Prostate gland (tissue), 2 donors: ENCODE measurements around the gene ENTPD8. TPM values are rescaled to one million over a fixed set of nuclear protein-coding genes. Genes with fewer than 3 reads are reported as not detected.
"Not testable (repeated sequence)": the region's sequence is repeated elsewhere in the genome, so short reads cannot be mapped to it uniquely, and the experiment has no call there.

ENCODE experiments used
- DNase-seq: peaks from one replicate; pipeline ENCODE4 v3.0.0-alpha.2; 2019; ENCODE audit warnings: low spot score
- H3K27ac ChIP-seq, 2 donors: fragments of 200-600 bp; sonication (generic); 2 replicates each; pipeline ENCODE4 v1.5.1; 2017 to 2019
- H3K27me3 ChIP-seq: fragments of 200-600 bp; sonication (generic); replicated peaks from 2 replicates; pipeline ENCODE4 v1.5.1; 2019; ENCODE audit not compliant: insufficient read depth
- H3K36me3 ChIP-seq, 2 donors: fragments of 200-600 bp; sonication (generic); 1 replicate in 1 of 2; 2 replicates in 1 of 2; pipeline versions ENCODE4 v1.5.1 to v1.8.1; 2017 to 2019
- H3K4me1 ChIP-seq: fragments of 200-600 bp; sonication (generic); replicated peaks from 2 replicates; pipeline ENCODE4 v1.5.1; 2019
- H3K4me3 ChIP-seq, 2 donors: fragments of 200-600 bp; sonication (generic); 2 replicates each; pipeline ENCODE4 v1.5.1; 2017 to 2019
- H3K9me3 ChIP-seq: fragments of 200-600 bp; sonication (generic); 2 replicates; pipeline ENCODE4 v1.5.1; 2017
- POLR2A ChIP-seq: fragments of 450-650 bp; IDR thresholded peaks from one replicate; pipeline ENCODE4 v1.6.1; 2016; ENCODE audit warnings: antibody characterized with exemption, mild to moderate bottlenecking
- POLR2AphosphoS5 ChIP-seq: sonication (generic); formaldehyde crosslinking; IDR thresholded peaks from one replicate; pipeline ENCODE4 v1.6.1; 2017; ENCODE audit warnings: antibody characterized with exemption
- WGBS: methylation state at CpG from one replicate; pipeline ENCODE4 v1.1.5; 2018; 5-methylcytosine and 5-hydroxymethylcytosine counted together
- intact Hi-C: fragments of 100-400 bp; cut with DNase I; formaldehyde crosslinking; loops from one replicate; pipeline ENCODE4 v1.14.2; 2022
- microRNA-seq: library from miRNA; unstranded; fragments of <30 nt; microRNA quantifications from one replicate; pipeline ENCODE4, GENCODE V29; 2016
- total RNA-seq, 2 donors: library from RNA; depleted of rRNA; stranded (reverse); fragments of >200 nt; gene quantifications; one replicate each; pipeline ENCODE4 v1.1.0, GENCODE V29; 2016
- TF ChIP-seq, protein P1 (sequence below), 4 experiments: fragments of 200-600 bp in 2 of 4; fragments of 450-650 bp in 2 of 4; sonication (generic) in 2 of 4; IDR thresholded peaks; 1 replicate in 3 of 4; 2 replicates in 1 of 4; pipeline ENCODE4 v1.5.1; 2016 to 2019; ENCODE audit warnings: antibody characterized with exemption in 4 of 4, mild to moderate bottlenecking in 2 of 4, moderate library complexity in 2 of 4

ENTPD8 gene
- total RNA-seq, 2 donors from 2014 or later, result 1.8 TPM

DNA sequence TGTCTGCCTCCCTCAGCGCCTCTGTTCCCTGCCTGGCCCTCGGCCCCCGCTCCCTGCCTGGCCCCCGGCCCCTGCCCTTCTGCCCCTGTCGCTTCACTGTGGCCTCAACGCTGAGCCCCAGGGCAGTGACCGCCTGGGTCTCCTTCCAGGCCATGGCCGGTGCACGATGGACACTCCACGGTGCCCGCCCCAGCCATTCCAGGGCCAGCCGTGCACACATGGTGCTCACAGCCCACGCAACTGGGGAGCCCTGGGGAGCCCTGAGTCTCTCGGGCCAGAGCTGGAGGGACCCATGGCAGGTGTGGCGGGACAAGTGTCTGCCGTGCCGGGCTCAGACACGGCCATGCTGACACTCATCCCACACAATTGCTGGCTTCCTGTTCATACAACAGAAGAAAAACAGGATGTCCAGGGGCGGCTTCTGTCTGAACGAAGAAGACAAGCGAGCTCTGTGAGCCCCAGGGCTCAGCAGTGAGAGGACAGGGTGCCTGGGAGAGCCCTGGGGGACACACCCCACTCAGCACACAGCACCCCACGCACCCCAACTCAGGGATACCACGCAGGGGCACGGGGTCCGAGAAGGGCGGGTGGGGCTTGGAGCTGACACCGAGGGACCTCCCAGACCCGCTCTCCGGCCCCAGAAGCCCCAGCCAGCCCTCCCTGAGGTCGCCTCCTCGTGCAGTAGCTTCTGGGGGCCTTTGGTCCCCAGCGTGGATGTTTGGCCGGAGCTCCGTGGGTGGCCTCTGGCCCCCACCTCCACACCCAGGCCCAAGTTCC is 53.9 kb downstream of the ENTPD8 start:
- H3K4me1 ChIP-seq, result no peaks in the 10 kb centered on the region
- TF ChIP-seq, protein P1, sequence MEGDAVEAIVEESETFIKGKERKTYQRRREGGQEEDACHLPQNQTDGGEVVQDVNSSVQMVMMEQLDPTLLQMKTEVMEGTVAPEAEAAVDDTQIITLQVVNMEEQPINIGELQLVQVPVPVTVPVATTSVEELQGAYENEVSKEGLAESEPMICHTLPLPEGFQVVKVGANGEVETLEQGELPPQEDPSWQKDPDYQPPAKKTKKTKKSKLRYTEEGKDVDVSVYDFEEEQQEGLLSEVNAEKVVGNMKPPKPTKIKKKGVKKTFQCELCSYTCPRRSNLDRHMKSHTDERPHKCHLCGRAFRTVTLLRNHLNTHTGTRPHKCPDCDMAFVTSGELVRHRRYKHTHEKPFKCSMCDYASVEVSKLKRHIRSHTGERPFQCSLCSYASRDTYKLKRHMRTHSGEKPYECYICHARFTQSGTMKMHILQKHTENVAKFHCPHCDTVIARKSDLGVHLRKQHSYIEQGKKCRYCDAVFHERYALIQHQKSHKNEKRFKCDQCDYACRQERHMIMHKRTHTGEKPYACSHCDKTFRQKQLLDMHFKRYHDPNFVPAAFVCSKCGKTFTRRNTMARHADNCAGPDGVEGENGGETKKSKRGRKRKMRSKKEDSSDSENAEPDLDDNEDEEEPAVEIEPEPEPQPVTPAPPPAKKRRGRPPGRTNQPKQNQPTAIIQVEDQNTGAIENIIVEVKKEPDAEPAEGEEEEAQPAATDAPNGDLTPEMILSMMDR (IDR thresholded peaks at IDR 0.05), result no peak
- TF ChIP-seq POLR2A (no peak), POLR2AphosphoS5 (no peak)
- WGBS, result 84% methylated on average over 31 of the region's 34 CpGs
- intact Hi-C loops, result no loop called here
- H3K36me3 ChIP-seq, result no peaks in the 10 kb centered on the region
- H3K9me3 ChIP-seq, result no peaks in the 10 kb centered on the region
- no peaks in the 10 kb centered on the region for H3K27me3 ChIP-seq
- no peak for DNase-seq
- no peak overlapping the region for H3K27ac ChIP-seq
- H3K4me3 ChIP-seq, result no peak overlapping the region

DNA sequence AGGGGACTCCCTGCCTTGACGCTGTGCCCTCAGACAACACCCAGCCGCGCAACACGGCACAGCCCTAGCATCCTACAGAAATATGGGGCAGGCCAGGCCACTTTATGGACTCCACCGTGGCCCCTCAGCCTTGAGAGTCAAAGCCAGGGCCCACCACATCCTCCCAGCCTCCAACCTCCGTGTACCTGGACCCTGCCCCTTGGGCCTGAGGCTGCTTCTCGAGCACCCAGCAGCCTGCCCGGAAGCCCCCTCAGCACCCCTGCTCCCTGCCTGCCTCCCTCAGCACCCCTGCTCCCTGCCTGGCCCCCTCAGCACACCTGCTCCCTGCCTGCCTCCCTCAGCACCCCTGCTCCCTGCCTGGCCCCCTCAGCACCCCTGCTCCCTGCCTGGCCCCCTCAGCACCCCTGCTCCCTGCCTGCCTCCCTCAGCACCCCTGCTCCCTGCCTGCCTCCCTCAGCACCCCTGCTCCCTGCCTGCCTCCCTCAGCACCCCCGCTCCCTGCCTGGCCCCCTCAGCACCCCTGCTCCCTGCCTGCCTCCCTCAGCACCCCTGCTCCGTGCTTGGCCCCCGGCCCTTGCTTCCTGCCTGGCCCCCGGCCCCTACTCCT is 54.5 kb downstream of the ENTPD8 start:
- H3K27ac ChIP-seq, H3K4me3 ChIP-seq, DNase-seq, H3K4me1 ChIP-seq, intact Hi-C loops, H3K27me3 ChIP-seq, H3K36me3 ChIP-seq, H3K9me3 ChIP-seq: not testable (repeated sequence)
- WGBS, result 80% methylated on average over 12 of the region's 12 CpGs

DNA sequence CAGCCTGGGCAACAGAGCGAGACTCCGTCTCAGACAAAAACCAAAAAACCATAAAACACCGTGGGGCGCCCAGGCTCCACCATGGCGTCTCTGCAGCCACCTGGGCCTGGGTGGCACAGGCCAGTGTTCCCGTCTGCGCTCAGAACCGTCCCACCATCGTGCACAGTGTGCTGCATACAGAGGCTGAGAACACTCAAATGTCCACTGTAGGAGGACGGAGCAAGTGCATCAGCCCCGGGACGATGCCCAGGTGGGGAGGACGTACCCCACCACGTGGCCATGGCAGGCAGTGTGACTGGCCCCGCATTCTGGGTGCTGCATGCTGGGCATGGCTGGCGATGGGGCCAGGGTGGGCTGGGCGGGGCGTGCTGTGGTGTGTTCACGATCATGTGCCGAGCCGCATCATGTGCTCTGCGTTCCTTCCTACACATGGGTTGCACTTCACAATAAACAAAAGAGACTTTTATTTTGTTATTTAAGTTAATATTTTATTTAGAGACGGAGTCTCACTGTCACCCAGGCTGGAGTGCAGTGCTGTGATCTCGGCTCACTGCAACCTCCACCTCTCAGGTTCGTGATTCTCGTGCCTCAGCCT is 56.0 kb downstream of the ENTPD8 start:
- Histone ChIP-seq H3K27me3 (no peaks in the 10 kb centered on the region), H3K9me3 (no peaks in the 10 kb centered on the region), H3K4me1 (no peaks in the 10 kb centered on the region), H3K36me3 (no peaks in the 10 kb centered on the region), H3K4me3 (no peak overlapping the region), H3K27ac (no peak overlapping the region)
- WGBS, result 93% methylated on average over 26 of the region's 26 CpGs
- DNase-seq, result no peak
- intact Hi-C loops, result no loop called here
- TF ChIP-seq POLR2AphosphoS5, result no peak
- TF ChIP-seq POLR2A, result no peak
- TF ChIP-seq, protein P1 (IDR thresholded peaks at IDR 0.05), result no peak

Small RNA genes within 50 kb of the gene (microRNA-seq; reads per million reads assigned to microRNA genes)
- gene MIR7114, result 2.3 reads per million, percentile 32 among the genes with 10 or more reads in this experiment

Other genes starting within 250 kb of the ENTPD8 start
- 10 to 100 TPM; 26.1 to 30.4 TPM for gene TPRN, start 240.6 kb downstream of the ENTPD8 start, total RNA-seq
- gene TMEM203, start 235.7 kb downstream of the ENTPD8 start, total RNA-seq, result 10 to 100 TPM; 35.3 to 47.8 TPM
- gene NDOR1, start 235.7 kb downstream of the ENTPD8 start, total RNA-seq, result 10 to 100 TPM; 18.5 to 31.9 TPM
- 1 to 10 TPM; 3.8 to 6.2 TPM for gene RNF208, start 219.1 kb downstream of the ENTPD8 start, total RNA-seq
- 1 to 10 TPM; 2.7 to 4.9 TPM for gene CYSRT1, start 216.2 kb downstream of the ENTPD8 start, total RNA-seq
- not detected for gene RNF224, start 213.9 kb downstream of the ENTPD8 start, total RNA-seq
- gene SLC34A3, start 210.5 kb downstream of the ENTPD8 start, total RNA-seq, result under 1 TPM in 1 of 2 donors, not detected in 1; 0.57 TPM
- gene TUBB4B, start 200.1 kb downstream of the ENTPD8 start, total RNA-seq, result 100 to 1,000 TPM; 279 to 484 TPM
- gene STPG3, start 190.1 kb downstream of the ENTPD8 start, total RNA-seq, result 1 to 10 TPM in 1 of 2 donors, not detected in 1; 4.2 TPM
- 10 to 100 TPM; 44.9 to 82.1 TPM for gene NELFB, start 186.0 kb downstream of the ENTPD8 start, total RNA-seq
- gene TOR4A, start 163.6 kb downstream of the ENTPD8 start, total RNA-seq, result 1 to 10 TPM; 1.6 to 7.3 TPM
- 10 to 100 TPM; 22.4 to 24.3 TPM for gene NRARP, start 139.1 kb downstream of the ENTPD8 start, total RNA-seq
- 10 to 100 TPM; 32.6 to 44.8 TPM for gene EXD3, start 18.2 kb downstream of the ENTPD8 start, total RNA-seq
- 10 to 100 TPM in 1 of 2 donors, 1 to 10 TPM in 1; 7.5 to 17.1 TPM for gene NOXA1, start 18.0 kb downstream of the ENTPD8 start, total RNA-seq
- gene NSMF, start 18.0 kb upstream of the ENTPD8 start, total RNA-seq, result 100 to 1,000 TPM in 1 of 2 donors, 10 to 100 TPM in 1; 42.4 to 128 TPM
- 10 to 100 TPM; 34.2 to 64.3 TPM for gene PNPLA7, start 109.0 kb upstream of the ENTPD8 start, total RNA-seq
- 100 to 1,000 TPM in 1 of 2 donors, 10 to 100 TPM in 1; 75.8 to 133 TPM for gene MRPL41, start 110.5 kb upstream of the ENTPD8 start, total RNA-seq
- 10 to 100 TPM; 34.3 to 62.4 TPM for gene DPH7, start 137.6 kb upstream of the ENTPD8 start, total RNA-seq
- 10 to 100 TPM; 20.8 to 34.8 TPM for gene ZMYND19, start 149.2 kb upstream of the ENTPD8 start, total RNA-seq
- gene ARRDC1, start 164.3 kb upstream of the ENTPD8 start, total RNA-seq, result 100 to 1,000 TPM; 123 to 126 TPM
- 100 to 1,000 TPM in 1 of 2 donors, 10 to 100 TPM in 1; 81.3 to 149 TPM for gene EHMT1, start 177.6 kb upstream of the ENTPD8 start, total RNA-seq